ENCODE data around the gene TLR9.
A peak's percentile ranks its signal among the peaks of the same experiment; 100 is the strongest.

Gene TLR9

DNA sequence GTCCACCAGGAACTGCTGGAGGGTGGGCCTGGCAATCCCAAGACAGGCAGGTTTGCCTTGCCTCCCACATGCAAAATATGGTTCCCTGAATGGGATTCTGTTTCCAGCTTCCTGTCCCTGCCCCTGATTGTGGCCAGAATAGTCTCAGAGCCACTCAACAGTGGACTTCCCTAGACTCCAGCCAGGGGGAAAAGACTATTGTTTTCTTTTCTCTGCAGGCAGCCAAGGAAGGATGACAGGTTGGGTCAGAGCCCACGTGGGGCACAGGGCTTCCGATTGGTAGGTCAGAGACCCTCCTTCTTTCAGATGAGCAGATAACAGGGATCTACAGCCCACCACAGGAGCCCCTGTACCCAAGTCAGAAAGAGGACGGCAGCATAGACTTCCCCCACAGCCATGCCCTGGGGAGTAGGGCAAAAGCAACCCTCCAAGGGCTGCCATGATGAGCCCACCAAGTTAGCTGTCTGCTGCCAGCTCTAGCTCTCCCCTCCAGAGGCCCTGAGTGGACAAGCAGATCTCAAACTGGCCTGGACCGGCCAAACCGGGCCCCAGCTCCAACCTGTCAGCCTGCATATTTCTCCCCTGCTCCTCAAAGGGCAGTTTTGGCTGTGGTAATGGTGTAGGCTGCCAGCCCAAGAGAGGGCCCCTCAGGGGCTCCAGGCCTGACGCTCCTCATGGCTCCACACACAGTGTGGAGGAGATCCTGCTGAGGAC is 6.4 kb downstream of the TLR9 start:
- peak overlapping the region; percentile 98 for H3K27ac ChIP-seq
- no peak for DNase-seq (ENCODE audit: low read depth, low spot score)

DNA sequence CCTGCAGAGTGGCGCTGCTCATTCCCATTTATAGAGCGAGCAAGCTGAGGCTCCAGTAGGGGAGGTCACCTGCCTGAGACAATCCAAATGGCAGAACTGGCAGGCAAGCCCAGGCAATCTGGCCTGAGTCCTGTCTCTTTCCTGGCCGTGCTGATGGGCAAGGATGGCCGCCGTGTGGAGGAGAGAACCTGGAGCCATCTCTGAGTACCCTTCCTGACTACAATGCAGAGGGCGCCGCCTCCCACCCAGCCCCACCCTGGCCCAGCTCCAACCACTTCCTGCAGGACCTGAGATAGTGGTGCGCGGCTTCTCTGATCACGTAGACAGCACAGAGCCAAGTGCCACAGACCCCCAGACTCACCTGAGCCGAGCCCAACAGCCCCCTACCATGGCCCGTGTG is 7.0 kb downstream of the TLR9 start:
- peak overlapping the region; percentile 98 for H3K27ac ChIP-seq
- DNase-seq (ENCODE audit: low read depth, low spot score) = no peak

DNA sequence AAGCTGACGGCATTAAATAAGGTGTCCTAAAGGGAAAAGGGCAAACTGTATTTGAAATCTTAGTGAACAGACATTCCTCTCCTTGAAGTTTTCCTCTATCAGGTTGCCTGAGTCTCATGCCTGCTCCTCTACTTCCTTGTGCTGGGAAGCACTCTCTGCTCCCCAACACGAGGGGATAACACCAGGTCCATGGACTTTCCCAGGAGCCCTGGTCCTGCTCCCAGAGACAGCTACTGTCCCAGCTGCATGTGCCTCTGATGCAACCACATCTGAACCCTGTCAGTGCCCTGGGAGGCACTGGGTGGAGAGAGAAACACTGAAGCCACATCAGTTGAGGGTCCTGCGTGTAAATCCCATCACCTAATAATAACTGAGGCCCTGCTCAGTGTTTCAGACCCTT is 7.4 kb downstream of the TLR9 start:
- DNase-seq (ENCODE audit: low read depth, low spot score) = no peak
- H3K27ac ChIP-seq = peak overlapping the region; percentile 98

DNA sequence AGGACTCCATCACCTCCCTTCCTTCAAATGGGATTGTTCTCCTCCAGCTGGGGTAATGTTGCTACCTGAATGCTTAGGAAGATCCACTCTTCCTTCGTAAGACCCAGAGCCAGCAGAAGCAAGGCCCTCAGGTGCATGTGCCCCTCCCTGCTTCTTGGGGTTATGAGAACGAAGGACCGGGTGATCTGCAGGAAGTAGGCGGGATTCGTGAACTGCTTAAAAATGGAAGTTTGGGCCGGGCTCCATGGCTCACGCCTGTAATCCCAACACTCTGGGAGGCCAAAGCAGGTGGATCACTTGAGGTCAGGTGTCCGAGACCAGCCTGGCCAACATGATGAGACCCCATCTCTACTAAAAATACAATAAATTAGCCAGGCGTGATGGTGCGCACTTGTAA is 8.0 kb downstream of the TLR9 start:
- peak overlapping the region; percentile 98 for H3K27ac ChIP-seq
- no peak for DNase-seq (ENCODE audit: low read depth, low spot score)

DNA sequence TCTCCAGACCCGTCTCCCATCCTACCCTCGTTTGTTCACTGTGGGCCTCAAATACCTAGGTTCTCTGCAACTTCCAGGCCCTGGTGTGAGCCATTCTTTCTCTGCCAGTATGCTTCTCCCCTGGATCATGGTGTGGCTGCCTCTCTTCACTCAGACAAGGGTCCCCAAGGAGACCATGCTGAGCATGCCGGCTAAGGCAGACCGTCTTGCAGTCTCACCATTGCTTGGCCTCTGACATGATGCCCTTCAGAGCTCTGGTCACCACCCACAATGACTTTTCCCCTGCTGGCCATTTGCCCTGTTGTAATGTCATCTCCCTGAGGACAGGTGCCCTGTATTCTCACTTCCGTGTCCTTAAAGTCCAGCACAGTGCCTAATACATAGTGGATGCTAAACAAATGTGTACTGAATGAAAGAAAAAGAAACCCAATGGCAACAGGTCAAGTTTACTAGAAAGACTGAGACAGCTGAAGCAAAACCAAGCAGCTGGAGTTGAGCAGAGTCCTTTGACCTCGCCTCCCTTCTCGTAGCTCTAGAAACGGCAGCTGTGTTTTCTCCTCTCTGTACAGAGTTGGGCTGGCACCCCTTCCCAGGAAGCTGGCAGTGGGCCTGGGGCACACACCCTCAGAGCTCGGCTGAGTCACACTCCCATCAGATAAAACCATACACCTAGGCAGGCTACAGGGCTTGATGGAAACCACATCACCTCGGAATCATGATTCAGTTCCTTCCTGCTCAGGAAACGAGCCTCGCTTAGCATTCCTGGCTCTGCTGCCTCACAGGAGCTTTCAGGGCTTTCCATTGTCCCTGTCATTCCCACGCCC is 8.6 kb downstream of the TLR9 start:
- DNase-seq (ENCODE audit: low read depth, low spot score) = peak; percentile 89
- peak overlapping the region; percentile 98 for H3K27ac ChIP-seq

DNA sequence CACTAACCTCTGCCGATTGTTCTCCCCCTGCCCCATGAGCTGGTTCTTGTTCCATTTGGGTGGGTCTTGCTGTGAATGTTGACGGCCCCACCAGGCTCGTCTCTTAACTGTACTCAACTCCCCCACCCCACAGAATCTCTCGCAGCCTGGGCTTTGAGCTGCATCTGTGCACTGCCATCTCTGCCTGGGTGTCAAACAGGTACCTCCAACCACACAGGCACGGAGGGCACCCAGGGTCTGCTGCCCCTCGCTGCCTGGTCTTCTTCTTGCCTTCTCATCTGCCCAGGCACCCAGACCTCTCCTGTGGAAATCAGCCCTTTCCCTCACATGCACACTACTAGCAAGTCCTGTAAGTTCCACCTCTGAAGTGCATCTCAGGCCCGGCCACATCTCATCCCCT is 10.1 kb downstream of the TLR9 start:
- H3K27ac ChIP-seq = no peak overlapping the region
- DNase-seq (ENCODE audit: low read depth, low spot score) = no peak

DNA sequence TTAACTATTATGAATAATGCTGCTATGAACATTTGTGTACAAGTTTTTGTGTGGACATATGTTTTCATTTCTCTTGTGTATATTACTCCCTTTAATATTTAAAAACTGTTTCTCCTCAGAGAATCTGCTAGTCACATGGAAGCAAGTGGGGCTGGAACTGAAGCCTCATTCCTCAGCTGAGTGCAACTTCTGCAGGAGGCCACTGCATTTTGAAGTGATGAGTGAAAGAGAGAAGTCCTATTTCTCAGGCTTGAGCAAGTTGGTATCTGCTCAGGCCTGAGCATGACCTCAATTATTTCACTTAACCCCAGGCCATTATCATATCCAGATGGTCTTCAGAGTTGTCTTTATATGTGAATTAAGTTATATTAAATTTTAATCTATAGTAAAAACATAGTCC is 11.5 kb downstream of the TLR9 start:
- H3K27ac ChIP-seq = no peak overlapping the region
- DNase-seq (ENCODE audit: low read depth, low spot score) = no peak

DNA sequence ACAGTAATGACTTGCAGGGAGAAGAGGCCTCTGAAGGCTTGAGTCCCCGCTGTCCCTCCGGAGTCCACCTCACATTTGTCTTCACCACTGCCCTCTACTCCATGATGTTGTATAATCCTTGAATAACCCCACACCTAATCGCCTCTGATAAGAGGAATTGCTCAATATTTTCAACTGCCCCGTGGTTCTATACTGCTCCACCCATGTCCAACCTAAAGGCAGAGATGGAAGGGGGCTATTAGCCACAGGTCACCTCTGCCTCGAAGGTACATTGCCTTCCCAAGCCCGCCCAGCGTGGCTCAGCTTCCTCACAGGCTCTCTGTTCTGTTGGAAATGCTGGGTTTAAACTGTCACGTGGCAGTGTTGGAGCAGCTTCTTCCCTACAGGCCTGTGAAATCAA is 12.4 kb downstream of the TLR9 start:
- no peak for DNase-seq (ENCODE audit: low read depth, low spot score)
- no peak overlapping the region for H3K27ac ChIP-seq

DNA sequence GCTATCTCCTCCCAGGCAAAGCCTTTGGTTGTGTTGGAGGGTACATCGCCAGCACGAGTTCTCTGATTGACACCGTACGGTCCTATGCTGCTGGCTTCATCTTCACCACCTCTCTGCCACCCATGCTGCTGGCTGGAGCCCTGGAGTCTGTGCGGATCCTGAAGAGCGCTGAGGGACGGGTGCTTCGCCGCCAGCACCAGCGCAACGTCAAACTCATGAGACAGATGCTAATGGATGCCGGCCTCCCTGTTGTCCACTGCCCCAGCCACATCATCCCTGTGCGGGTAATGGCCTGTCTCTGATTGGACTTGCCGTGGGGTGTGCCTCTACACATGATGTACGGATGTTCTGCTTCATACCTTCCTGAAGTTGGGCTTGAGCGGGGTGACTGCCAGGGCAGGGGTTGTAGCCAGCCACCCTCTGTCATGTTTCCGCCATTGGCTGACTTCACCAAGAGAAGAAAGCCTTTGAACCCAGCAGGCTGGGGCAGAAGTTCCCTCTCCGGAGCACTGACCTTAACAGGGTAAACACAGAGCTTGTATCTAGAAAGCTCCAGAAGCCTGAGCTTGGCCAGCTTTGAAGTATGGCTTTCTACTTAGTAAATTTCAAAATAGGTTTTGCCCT is 14.1 kb downstream of the TLR9 start:
- DNase-seq (ENCODE audit: low read depth, low spot score) = no peak
- no peak overlapping the region for H3K27ac ChIP-seq

DNA sequence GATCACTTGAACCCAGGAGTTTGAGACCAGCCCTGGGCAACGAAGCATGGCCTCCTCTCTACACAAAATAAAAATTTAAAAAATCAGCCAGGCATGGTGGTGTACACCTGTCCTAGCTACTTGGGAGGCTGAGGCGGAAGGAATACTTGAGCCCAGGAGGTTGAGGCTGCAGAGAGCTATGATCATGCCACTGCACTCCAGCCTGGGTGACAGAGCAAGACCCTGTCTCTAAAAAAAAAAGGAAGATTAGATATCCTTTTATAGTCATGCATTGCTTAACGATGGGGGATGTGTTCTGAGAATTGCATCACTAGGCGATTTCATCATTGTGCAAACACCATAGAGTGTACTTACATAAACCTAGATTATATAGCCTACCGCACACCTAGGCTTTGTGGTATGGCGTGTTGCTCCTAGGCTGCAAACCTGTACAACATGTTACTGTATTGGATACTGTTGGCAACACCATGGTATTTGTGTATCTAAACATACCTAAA is 14.8 kb downstream of the TLR9 start:
- H3K27ac ChIP-seq = no peak overlapping the region
- DNase-seq (ENCODE audit: low read depth, low spot score) = peak; percentile 64

DNA sequence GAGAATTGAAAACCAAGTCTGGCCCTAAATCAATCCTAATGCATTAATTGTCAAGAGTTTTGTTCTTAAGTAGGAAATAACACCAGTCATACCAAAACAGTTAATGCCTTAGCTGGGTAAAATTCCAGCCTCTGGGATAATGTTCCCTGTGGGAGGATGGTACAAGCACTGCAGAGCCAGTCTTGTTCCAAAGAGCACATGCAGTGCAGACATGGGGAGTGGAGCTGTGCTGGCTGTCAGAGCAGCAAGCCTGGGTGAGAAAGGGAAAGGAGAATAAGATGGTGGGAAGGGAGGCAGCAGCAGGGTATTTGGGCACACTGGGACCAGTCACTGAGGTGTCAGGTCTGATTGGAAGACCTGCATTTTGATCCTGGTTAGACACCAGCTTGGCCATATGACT is 15.4 kb downstream of the TLR9 start:
- no peak overlapping the region for H3K27ac ChIP-seq
- DNase-seq (ENCODE audit: low read depth, low spot score) = no peak

DNA sequence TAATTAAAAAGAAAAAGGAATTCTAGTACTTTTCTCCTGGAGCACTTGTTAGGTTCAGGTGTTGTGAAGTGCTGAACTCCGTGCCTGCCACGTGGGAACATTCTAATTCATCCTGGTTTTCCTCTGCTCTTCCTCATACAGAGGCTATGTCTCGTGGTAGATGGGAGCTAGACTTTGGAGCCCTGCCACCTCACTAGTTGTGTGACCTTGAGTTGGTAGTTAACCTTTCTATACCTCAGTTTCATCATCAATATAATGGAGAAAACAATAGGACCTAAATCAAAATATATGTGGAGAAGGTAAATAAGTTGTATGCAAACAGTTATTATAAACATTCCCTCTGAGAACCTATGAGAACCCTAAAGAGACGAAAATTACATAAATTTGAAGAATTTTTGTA is 16.9 kb downstream of the TLR9 start:
- DNase-seq (ENCODE audit: low read depth, low spot score) = no peak
- no peak overlapping the region for H3K27ac ChIP-seq

DNA sequence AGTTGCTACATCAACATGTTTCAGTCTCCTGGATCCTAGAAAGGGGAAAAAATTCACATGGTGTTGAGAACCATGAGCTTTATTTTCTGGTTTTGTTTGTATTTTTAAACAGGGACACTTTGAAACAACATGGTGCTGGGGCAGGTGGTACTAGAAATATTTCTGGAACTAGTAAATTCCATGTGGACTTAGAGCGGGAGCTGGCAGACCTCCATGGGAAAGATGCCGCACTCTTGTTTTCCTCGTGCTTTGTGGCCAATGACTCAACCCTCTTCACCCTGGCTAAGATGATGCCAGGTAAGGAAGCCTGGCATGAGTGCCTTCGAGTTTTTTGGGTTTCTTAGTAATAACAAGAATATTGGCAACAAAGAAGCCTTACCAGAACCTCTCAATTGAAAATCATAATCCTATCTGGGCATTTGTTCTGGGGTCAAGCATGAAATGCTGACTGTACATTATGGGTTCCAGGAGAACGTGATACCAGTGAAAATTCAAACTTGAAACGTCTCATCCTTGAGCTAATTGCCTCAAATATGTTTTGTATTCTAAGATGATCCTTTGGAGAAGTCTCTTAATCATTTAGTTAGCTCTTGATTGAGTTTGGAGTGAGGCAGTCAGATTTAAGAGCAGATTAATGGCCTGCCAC is 19.6 kb downstream of the TLR9 start:
- peak overlapping the region; percentile 72 for H3K27ac ChIP-seq
- DNase-seq (ENCODE audit: low read depth, low spot score) = no peak

DNA sequence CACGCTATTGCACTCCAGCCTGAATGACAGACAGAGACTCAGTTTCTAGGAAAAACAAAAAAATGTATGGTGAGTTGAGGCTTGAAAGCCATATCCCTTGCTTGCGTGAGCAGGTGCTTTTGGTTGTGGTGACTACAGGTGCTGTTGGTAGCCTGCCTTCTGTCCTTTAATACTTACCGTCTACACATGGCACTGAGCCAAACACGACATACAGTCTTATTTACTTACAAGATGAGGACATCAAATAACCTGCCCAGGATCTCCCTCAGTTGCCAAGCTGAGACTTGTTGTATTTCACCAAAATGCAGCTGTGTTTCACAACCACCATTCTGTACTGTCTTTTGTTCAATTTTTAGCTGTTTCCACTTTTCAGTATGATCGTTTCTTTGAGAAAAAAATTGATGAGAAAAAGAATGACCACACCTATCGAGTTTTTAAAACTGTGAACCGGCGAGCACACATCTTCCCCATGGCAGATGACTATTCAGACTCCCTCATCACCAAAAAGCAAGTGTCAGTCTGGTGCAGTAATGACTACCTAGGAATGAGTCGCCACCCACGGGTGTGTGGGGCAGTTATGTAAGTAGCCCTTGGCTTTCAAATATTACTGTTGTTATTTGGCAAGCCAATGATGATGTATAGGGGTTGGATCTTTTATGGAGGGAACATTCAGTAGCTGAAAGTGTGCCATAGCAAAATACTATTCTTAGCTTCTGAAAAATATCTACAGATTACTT is 20.9 kb downstream of the TLR9 start:
- H3K27ac ChIP-seq = peak overlapping the region; percentile 72
- peak; percentile 76 for DNase-seq (ENCODE audit: low read depth, low spot score)

DNA sequence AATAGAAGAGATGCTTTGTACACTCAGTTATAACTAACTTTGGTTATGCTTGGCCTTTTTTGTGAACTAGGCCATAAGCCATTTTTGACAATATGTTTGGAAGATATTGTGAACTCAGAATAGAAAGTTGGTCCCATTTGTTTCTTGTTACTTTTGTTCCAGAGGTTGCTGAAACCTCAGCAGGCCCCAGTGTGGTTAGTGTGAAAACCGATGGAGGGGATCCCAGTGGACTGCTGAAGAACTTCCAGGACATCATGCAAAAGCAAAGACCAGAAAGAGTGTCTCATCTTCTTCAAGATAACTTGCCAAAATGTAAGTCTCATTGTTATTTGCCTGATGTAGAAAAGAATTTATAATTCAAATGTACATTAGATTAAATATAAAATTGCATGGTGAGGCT is 21.7 kb downstream of the TLR9 start:
- peak overlapping the region; percentile 72 for H3K27ac ChIP-seq
- DNase-seq (ENCODE audit: low read depth, low spot score) = no peak

DNA sequence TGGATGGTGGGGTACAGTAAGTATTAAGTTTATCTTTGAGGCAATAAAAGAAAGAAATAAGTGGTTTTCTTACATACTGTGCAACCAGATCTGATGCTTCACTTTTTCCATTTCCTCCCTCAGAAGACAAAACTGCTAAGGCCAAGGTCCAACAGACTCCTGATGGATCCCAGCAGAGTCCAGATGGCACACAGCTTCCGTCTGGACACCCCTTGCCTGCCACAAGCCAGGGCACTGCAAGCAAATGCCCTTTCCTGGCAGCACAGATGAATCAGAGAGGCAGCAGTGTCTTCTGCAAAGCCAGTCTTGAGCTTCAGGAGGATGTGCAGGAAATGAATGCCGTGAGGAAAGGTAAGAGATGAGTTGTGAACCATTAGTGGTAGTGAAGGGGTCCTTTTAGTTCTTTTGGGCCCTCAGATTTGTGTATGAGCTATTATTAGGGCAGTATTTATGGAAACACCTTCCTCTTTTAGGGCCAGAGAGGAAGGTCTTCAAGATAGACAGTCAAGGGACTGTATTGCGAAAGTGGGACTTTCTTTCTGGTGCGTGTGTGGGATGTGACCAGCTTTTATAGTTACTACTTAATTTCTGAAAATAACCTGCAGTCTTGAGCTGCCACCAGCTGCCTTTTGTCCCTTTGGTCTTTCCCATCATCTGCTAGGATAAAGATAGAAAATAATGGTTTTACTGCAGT is 22.9 kb downstream of the TLR9 start:
- no peak overlapping the region for H3K27ac ChIP-seq
- no peak for DNase-seq (ENCODE audit: low read depth, low spot score)

DNA sequence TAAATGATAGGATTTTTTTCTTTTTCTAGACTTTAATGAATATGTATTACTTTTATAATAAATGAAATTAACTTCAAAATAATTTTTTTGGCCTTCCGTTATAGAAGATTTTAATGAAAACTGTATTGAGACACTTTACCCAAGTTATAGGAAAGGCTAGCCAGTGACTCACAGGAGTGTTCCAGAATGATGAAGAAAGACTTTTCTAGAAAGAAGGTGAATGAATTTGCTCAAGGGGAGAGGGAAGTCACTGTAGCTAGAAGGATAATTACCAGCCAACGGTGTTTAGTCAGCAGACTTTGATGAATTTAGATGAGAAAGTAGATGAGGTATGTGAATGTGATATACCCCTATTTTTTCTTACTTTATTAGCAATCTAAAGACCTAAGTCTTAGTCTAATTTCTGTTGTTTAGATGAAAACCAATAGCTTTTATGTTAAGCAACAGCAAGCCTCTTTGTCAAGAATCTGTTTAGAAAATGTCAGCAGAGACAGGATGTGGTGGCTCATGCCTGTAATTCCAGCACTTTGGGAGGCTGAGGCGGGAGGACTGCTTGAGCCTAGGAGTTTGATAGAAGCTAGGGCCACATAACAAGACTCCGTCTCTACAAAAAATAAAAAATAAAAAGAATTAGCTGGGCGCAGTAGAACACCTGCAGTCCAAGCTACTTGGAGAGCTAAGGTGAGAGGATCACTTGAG is 24.3 kb downstream of the TLR9 start:
- H3K27ac ChIP-seq = no peak overlapping the region
- DNase-seq (ENCODE audit: low read depth, low spot score) = no peak

DNA sequence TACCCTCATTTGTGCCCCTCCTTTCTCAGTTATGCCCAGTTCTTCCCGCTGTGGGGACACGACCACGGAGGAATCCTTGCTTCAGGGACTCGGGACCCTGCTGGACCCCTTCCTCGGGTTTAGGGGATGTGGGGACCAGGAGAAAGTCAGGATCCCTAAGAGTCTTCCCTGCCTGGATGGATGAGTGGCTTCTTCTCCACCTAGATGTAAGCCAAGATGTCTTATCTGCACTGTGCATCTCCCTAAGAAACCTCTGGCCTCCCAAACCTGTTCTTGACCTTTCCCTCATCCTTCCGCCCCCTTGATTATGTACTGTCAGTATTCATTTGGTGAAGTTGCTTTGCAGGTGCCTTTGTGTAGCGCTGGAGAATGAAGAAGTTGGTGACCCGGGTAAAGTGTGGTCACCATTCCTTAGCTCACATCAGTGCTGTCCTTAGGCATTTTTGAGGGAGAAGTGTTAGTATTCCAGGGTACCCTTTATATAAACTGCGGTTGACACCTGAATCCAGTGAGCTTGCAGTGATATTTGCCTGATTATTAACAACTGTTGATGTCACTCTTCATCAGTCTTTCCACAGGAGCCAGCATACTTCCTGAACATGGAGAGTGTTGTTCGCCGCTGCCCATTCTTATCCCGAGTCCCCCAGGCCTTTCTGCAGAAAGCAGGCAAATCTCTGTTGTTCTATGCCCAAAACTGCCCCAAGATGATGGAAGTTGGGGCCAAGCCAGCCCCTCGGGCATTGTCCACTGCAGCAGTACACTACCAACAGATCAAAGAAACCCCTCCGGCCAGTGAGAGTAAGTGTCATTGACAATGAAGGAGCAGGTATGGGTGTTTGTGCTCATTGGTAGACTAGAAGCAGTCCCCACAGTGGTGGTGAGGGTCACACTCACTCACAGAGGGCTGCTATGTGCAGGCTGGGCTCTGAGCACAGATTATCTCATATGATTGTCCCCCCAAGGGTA is 26.5 kb downstream of the TLR9 start:
- H3K27ac ChIP-seq = peak overlapping the region; percentile 38
- DNase-seq (ENCODE audit: low read depth, low spot score) = no peak
